VCaP (cell line): ENCODE measurements around the gene AGBL1.
A peak's percentile ranks its signal among the peaks of the same experiment; 100 is the strongest.

Experiments used
- H3K27ac ChIP-seq: fragments of 450-650 bp; 2 replicates; pipeline ENCODE4 v1.5.1; 2017
- TF ChIP-seq, protein P1 (sequence below): fragments of 450-650 bp; conservative IDR thresholded peaks from 2 replicates; pipeline ENCODE4 v1.5.1; 2017; ENCODE audit warnings: mild to moderate bottlenecking, moderate library complexity

AGBL1 gene

DNA sequence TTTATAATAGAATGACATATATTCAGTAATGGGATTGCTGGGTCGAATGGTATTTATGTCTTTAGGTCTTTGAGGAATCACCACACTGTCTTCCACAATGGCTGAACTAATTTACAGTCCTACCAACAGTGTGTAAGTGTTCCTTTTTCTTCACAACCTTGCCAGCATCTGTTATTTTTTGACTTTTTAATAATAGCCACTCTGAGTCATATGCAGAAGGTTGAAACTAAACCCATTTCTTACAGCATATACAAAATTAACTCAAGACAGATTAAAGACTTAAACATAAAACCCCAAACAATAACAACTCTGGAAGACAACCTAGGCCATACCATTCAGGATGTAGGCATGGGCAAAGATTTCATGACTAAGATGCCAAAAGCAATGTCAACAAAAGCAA, 671.4 kb downstream of the AGBL1 start:
- no peak overlapping the region for H3K27ac ChIP-seq
- TF ChIP-seq, protein P1, sequence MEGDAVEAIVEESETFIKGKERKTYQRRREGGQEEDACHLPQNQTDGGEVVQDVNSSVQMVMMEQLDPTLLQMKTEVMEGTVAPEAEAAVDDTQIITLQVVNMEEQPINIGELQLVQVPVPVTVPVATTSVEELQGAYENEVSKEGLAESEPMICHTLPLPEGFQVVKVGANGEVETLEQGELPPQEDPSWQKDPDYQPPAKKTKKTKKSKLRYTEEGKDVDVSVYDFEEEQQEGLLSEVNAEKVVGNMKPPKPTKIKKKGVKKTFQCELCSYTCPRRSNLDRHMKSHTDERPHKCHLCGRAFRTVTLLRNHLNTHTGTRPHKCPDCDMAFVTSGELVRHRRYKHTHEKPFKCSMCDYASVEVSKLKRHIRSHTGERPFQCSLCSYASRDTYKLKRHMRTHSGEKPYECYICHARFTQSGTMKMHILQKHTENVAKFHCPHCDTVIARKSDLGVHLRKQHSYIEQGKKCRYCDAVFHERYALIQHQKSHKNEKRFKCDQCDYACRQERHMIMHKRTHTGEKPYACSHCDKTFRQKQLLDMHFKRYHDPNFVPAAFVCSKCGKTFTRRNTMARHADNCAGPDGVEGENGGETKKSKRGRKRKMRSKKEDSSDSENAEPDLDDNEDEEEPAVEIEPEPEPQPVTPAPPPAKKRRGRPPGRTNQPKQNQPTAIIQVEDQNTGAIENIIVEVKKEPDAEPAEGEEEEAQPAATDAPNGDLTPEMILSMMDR, result no peak

DNA sequence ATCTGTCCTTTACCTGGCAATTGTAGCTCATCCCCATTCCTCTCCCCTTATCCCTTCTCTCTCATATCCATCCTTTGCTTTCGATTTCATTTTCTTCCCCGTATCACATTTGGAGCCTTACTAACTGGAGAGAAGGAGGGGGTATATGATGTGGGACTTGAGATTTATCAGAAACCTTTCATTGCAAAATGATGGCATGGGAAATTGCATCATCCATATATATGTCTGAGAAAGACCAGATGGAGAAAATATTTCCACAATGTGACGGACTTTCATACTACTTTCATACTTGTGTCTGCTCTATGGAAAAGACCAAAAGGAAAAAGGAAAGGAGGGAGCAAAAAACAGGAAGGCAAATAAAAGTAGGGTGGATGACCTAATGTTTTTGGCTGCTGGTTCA, 675.2 kb downstream of the AGBL1 start:
- no peak overlapping the region for H3K27ac ChIP-seq
- TF ChIP-seq, protein P1, result no peak

DNA sequence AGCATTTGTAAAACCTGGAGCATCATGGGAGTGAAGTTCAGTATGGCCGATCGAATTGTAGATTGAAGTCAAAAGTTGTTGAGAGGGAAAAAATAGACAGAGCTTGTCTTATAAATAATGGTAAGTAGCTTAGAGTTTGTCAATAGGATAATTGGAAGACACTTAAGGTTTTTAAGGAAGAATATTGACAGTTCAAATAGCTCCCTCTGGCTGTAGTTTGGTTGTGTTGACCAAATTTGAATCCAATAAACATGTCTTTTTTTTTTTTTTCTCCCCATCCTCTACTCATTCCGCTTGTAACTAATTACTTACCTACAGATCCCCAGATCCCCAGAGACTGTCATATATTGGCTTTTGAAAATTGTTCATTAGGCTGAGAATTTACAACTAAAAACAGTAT, 677.0 kb downstream of the AGBL1 start:
- TF ChIP-seq, protein P1, result peak; percentile 62
- no peak overlapping the region for H3K27ac ChIP-seq

DNA sequence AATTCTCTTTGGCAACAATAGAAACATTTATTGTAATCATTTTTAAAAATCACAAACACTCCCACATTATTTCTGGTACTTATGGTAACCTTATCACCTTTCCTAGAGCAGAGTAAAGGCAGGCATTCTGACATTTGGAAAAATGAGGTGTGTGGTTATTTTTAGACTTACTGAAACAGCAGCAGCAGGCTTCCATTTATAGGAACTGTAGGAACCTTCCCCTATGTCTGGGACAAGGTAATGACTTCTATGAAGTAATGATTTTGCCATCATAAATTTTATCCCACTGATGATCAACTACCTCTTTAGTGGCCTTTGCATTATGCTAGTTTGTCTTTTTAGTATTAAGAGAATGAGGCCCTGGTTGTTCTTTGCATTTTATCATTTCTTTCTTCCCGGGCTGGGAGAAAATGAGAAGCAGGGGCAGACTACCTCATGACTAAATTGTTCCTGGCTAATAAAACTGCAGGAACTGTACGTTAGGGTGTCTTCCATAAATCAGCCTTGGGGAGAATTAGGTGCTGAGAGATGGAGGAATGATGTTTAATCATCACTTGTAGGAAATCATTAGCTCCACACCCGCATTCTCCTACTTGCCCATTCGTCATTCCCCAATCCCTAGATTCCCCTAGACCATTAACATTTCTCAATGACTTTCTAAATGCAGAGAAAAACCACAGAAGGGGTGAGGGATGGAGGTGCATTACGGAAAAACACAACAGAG, 680.3 kb downstream of the AGBL1 start:
- TF ChIP-seq, protein P1, result no peak

DNA sequence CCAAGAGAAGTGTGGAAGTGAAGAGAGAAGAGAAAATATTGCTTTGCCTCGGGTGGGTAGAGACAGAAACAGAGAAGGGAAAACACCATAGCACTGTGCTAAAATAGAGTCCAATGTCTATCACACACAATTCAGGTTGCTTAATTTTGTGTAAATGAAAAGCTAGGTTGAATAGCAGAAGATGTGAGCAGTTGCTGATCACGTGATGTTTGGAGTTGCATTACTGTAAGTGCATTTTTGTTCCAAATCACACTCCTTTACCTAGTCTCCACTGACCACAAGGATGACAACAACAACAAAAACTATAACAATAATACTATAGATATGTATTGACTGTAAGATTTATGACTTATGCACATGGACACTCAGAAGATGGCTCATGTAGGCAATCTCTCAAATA, 683.2 kb downstream of the AGBL1 start:
- TF ChIP-seq, protein P1, result no peak
- no peak overlapping the region for H3K27ac ChIP-seq

More for the DNA sequence above, 680.3 kb downstream of the AGBL1 start:
- H3K27ac ChIP-seq, result no peak overlapping the region

DNA sequence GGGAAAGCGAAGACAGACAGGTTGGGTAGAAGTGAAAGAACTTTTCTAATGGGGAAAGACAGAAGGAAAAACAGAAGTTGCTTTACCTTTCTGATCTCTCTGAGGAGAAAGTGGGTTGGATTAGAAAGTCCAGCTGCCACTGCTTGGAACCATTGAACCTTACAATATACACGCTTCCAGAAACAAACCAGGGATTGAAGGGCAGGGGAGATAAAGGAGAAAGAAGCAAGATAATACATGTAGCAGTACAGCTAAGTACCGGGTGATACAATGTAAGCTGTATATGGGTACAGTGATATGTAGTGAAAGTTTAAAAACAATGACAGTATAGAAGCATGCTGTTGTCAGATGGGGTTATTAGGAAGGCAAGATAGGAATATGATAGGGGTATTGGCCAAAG, 684.4 kb downstream of the AGBL1 start:
- H3K27ac ChIP-seq, result no peak overlapping the region
- TF ChIP-seq, protein P1, result no peak

DNA sequence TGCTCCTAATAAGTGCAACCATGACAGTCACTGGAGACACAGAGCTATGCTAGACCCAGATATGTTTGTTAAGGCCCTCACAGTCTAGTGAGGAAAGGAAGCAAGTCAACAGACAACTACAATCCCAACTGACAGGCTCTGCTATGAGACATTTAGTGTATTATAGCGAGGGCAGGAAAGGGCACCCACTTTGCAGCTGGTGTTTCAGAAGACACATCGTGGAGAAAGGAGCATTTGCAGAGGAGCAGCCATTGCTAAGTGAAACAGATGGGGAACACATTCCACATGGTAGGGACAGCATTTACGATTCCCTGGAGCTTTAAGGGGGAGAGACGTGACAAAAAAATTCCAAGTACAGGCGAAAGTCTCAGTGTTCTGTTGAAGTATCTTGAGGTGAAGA, 685.6 kb downstream of the AGBL1 start:
- TF ChIP-seq, protein P1, result no peak
- H3K27ac ChIP-seq, result no peak overlapping the region
